ENCODE measurements around the gene TIMM13. TPM values are rescaled to one million over a fixed set of nuclear protein-coding genes. Genes with fewer than 3 reads are reported as not detected.

Gene TIMM13
- total and polyA plus RNA-seq, 2 donors (not counting 3 experiments of a cell fraction or from before 2014, with no cell fraction given), result 154 to 160 TPM

DNA sequence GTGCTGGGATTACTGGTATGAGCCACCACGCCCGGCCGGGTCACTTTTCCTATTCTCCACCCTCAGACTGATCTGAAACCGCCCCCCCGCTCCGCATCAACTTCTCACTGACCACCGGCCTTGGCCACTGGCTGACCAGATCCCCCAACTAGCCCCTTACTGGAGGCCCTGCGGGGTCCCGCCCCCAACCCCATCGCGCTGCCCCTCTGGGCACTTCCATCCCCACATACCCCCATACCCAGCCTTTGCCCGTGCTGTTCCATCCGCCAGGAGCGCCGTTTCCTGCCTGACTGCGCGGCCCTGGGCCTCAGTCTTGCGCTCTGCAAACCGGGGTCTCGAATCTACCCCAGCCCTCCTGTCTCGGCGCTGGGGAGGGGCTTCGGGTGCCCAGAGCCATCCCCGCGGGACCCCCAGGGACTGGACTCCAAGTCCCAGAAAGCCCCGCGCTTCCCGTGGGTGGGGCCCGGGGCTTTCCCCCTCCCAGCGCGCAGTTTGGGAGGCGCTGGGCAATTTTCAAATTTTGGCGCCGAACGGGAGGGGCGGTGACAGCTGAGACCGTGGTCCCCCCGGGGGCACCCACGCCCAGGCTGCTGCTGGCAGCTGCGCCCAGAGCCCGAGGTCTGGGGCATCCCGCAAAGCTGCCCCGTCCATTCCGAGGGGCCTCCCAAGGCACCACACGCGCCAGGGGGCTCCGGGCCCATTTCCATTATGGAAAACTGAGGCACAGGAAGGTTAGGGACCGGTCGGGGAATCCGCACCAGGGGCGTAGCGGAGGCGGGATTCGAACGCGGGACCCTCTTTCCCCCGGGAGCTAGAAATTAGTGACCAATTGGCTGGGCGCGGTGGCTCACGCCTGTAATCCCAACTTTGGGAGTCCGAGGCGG, 34.6 kb upstream of the TIMM13 start:
- BruUV-seq (replicated peaks), result no TSS peak

More for the DNA sequence above, 34.6 kb upstream of the TIMM13 start:
- Histone ChIP-seq H2AFZ (ENCODE audit: low read depth, low read length) (peak overlapping the region; percentile 42), H3K27me3 (ENCODE audit: control insufficient read depth in 2 of 2, insufficient read depth in 2 of 2, low read length in 2 of 2) (no peaks in the 10 kb centered on the region), H3K9me3 (replicated peaks; ENCODE audit: control insufficient read depth, insufficient read depth, low read length) (no peaks in the 10 kb centered on the region), H4K20me1 (replicated peaks; ENCODE audit: control insufficient read depth, extremely low read depth, insufficient read depth, low read length) (no peaks in the 10 kb centered on the region), H3K4me1 (ENCODE audit: control insufficient read depth, extremely low read depth, insufficient read depth, low read length) (peaks cover 14% of the 10 kb centered on the region), H3K4me2 (ENCODE audit: insufficient read depth, low read length) (peak overlapping the region; percentile 3), H3K79me2 (ENCODE audit: control insufficient read depth, insufficient read depth, low read length) (peaks cover 3% of the 10 kb centered on the region), H3K4me3 (replicated peaks in 1 of 3; ENCODE audit: insufficient read depth in 1 of 3, low read depth in 1 of 3, low read length in 3 of 3) (peak overlapping the region; percentile 38 to 68 (median 60)), H3K9me1 (replicated peaks; ENCODE audit: control insufficient read depth, extremely low read depth, insufficient read depth, low read length) (no peaks in the 10 kb centered on the region), H3K36me3 (ENCODE audit: control insufficient read depth in 2 of 2, extremely low read depth in 1 of 2, insufficient read depth in 2 of 2, low read length in 2 of 2) (no peaks in the 10 kb centered on the region), H3K27ac (ENCODE audit: insufficient read depth, low read depth, low read length) (peak overlapping the region; percentile 61), H3K9ac (replicated peaks; ENCODE audit: extremely low read depth, insufficient read depth, low read length) (peak overlapping the region; percentile 75)
- DNase-seq (ENCODE audit: low read depth, low spot score), result peak; percentile 71
- intact Hi-C loops (cut with micrococcal nuclease), result no loop called here
- TF ChIP-seq JUN (IDR thresholded peaks at IDR 0.05; ENCODE audit: borderline replicate concordance, insufficient read depth, insufficient read length, low read depth) (no peak), FOS (IDR thresholded peaks at IDR 0.05; ENCODE audit: borderline replicate concordance, insufficient read depth, low read length) (no peak), POLR2AphosphoS5 (IDR thresholded peaks at IDR 0.05; ENCODE audit: insufficient read depth, low read depth, low read length) (no peak), POLR2A (IDR thresholded peaks at IDR 0.05; ENCODE audit: low read depth, low read length) (no peak), GATA2 (IDR thresholded peaks at IDR 0.05; ENCODE audit: insufficient read depth, insufficient read length, low read depth, low read length) (no peak), EZH2 (IDR thresholded peaks at IDR 0.05; ENCODE audit: borderline replicate concordance, low read depth, low read length, severe bottlenecking) (no peak), MYC (IDR thresholded peaks at IDR 0.05; ENCODE audit: low read depth, low read length) (no peak)
- TF ChIP-seq, protein P1, sequence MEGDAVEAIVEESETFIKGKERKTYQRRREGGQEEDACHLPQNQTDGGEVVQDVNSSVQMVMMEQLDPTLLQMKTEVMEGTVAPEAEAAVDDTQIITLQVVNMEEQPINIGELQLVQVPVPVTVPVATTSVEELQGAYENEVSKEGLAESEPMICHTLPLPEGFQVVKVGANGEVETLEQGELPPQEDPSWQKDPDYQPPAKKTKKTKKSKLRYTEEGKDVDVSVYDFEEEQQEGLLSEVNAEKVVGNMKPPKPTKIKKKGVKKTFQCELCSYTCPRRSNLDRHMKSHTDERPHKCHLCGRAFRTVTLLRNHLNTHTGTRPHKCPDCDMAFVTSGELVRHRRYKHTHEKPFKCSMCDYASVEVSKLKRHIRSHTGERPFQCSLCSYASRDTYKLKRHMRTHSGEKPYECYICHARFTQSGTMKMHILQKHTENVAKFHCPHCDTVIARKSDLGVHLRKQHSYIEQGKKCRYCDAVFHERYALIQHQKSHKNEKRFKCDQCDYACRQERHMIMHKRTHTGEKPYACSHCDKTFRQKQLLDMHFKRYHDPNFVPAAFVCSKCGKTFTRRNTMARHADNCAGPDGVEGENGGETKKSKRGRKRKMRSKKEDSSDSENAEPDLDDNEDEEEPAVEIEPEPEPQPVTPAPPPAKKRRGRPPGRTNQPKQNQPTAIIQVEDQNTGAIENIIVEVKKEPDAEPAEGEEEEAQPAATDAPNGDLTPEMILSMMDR (IDR thresholded peaks at IDR 0.05; ENCODE audit: extremely low read depth in 1 of 2, insufficient read depth in 1 of 2, low read depth in 1 of 2, low read length in 2 of 2), result peak in 1 of 2 donors; percentile 10
- dilution Hi-C loops (cut with MboI; ENCODE audit: extremely low pct_ligation_motif_present, low sequenced_read_pairs), result no loop called here
- peak; percentile 78 for FAIRE-seq
- POLR2A ChIA-PET, result interaction anchor here (2.7 kb wide), 1 partner anchor 14 kb away, joined by 29 read pairs; the partner anchor contains the start of gene GADD45B
- CTCF ChIA-PET, result interaction anchor here (0.8 to 2.0 kb wide), 4 partner anchors 37 to 165 kb away, joined by 3 to 9 read pairs (median 4); no protein-coding TSS in a partner anchor

Data from endothelial cell of umbilical vein (primary cell).